NOMO-1 treated with DMSO at 0.1 percent for 48 hours (cell line): Measurements from ENCODE around the gene FTHL17.

Experiments
- DNase-seq: peaks from one replicate; lab custom pipeline; 2025; ENCODE audit not compliant: unreplicated experiment; lab: John Stamatoyannopoulos, UW

Gene FTHL17

GRCh38 chrX:31038575-31039326, 33.1 kb downstream of the FTHL17 start:
- DNase-seq: peak; percentile 44

- peak; percentile 48 for DNase-seq
These were observed 34.9 kb downstream of the FTHL17 start for GRCh38 chrX:31036895-31037294.

GRCh38 chrX:31027351-31027750, 44.5 kb downstream of the FTHL17 start:
- DNase-seq: no peak

- DNase-seq: no peak
These were observed 47.0 kb downstream of the FTHL17 start for GRCh38 chrX:31024866-31025265.

GRCh38 chrX:31021537-31021936, 50.3 kb downstream of the FTHL17 start:
- DNase-seq: no peak
